ENCODE measurements around the gene TCL1B. TPM values are rescaled to one million over a fixed set of nuclear protein-coding genes. Genes with fewer than 3 reads are reported as not detected.

The TCL1B gene
- total and polyA plus RNA-seq, 2 of the 8 experiments (the other 6 are each of a cell fraction or from before 2014, with no cell fraction given), result 9.6 to 11.5 TPM

GRCh38 chr14:95657454-95657853, 28.8 kb upstream of the TCL1B start (continued):
- TF ChIP-seq TEAD4 (IDR thresholded peaks at IDR 0.05; ENCODE audit: low read depth, low read length), result no peak
